Thoracic aorta (tissue), 2 donors: ENCODE measurements around the gene CLIP4. TPM values are rescaled to one million over a fixed set of nuclear protein-coding genes. Genes with fewer than 3 reads are reported as not detected.

ENCODE experiments used
- ATAC-seq: fragments of 150-250 bp; one replicate; pipeline ENCODE4 v1.8.0; 2017; ENCODE audit warnings: low read depth; ENCODE audit not compliant: insufficient number of reproducible peaks, low FRiP score
- DNase-seq: peaks from one replicate; pipeline ENCODE4 v3.0.0-alpha.2; 2020; ENCODE audit warnings: low spot score
- H3K27ac ChIP-seq, 2 donors: fragments of 200-600 bp; sonication (generic); 1 replicate in 1 of 2; 2 replicates in 1 of 2; pipeline ENCODE4 v1.5.1; 2016; ENCODE audit warnings: mild to moderate bottlenecking in 2 of 2, moderate library complexity in 2 of 2
- H3K27me3 ChIP-seq: fragments of 200-600 bp; sonication (generic); replicated peaks from 2 replicates; pipeline ENCODE4 v1.6.0; 2016; ENCODE audit warnings: mild to moderate bottlenecking; ENCODE audit not compliant: insufficient read depth
- H3K36me3 ChIP-seq: fragments of 200-600 bp; sonication (generic); one replicate; pipeline ENCODE4 v1.5.1; 2016
- H3K4me1 ChIP-seq, 2 donors: fragments of 200-600 bp; sonication (generic); 1 replicate in 1 of 2; 2 replicates in 1 of 2; pipeline versions ENCODE4 v1.5.1 to v1.6.0; 2016; ENCODE audit warnings: low read depth in 2 of 2, mild to moderate bottlenecking in 1 of 2; ENCODE audit not compliant: control insufficient read depth in 1 of 2
- H3K4me3 ChIP-seq: fragments of 200-600 bp; sonication (generic); 2 replicates; pipeline ENCODE4 v1.5.1; 2016; ENCODE audit warnings: mild to moderate bottlenecking
- H3K9me3 ChIP-seq: fragments of 200-600 bp; sonication (generic); 2 replicates; pipeline ENCODE4 v1.5.1; 2016
- total RNA-seq, 2 donors: library from RNA; depleted of rRNA; stranded (reverse); fragments of >200 nt; gene quantifications; one replicate each; pipeline versions ENCODE4 v1.1.0 to v1.2.3, GENCODE V29; 2016
- TF ChIP-seq, protein P1 (sequence below): fragments of 200-600 bp; sonication (generic); IDR thresholded peaks from one replicate; pipeline ENCODE4 v1.5.1; 2019; ENCODE audit warnings: antibody characterized with exemption

Gene CLIP4
- total RNA-seq, 2 donors from 2014 or later = 31.3 to 54.0 TPM

DNA sequence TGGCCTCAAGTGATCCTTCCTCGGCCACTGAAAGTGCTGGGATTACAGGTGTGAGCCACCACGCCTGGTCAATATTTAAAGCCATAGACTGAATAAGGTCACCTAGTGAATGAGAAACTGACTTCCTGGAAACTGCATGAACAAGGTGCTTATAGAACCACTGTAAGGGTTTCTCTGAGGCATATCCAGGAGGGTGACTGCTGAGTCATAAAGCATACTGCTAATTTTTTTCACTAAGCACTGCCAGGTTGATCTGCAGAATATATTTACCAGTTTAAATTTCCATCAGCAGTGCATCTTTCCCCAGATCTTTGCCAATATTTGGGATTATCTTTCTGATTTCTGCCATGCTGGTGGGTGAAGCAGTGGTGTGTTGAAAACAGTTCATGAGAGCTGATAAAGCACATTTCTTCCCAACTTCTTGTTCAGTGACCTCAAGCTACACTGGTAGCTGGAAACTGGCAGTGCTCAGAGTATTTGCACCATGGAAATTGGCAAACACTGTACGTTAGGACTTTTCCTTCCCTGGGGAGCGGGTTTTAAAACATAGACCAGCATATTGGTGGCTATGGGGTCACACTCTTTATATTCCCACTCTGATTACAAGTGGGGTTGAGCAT, 4.2 kb upstream of the CLIP4 start:
- H3K4me1 ChIP-seq = peaks cover 0 to 12% of the 10 kb centered on the region in 2 donors
- H3K27ac ChIP-seq = no peak overlapping the region
- no peaks in the 10 kb centered on the region for H3K9me3 ChIP-seq
- no peak overlapping the region for H3K4me3 ChIP-seq
- DNase-seq = no peak
- ATAC-seq = no peak
- H3K27me3 ChIP-seq = no peaks in the 10 kb centered on the region
- TF ChIP-seq, protein P1, sequence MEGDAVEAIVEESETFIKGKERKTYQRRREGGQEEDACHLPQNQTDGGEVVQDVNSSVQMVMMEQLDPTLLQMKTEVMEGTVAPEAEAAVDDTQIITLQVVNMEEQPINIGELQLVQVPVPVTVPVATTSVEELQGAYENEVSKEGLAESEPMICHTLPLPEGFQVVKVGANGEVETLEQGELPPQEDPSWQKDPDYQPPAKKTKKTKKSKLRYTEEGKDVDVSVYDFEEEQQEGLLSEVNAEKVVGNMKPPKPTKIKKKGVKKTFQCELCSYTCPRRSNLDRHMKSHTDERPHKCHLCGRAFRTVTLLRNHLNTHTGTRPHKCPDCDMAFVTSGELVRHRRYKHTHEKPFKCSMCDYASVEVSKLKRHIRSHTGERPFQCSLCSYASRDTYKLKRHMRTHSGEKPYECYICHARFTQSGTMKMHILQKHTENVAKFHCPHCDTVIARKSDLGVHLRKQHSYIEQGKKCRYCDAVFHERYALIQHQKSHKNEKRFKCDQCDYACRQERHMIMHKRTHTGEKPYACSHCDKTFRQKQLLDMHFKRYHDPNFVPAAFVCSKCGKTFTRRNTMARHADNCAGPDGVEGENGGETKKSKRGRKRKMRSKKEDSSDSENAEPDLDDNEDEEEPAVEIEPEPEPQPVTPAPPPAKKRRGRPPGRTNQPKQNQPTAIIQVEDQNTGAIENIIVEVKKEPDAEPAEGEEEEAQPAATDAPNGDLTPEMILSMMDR = no peak
- no peaks in the 10 kb centered on the region for H3K36me3 ChIP-seq

DNA sequence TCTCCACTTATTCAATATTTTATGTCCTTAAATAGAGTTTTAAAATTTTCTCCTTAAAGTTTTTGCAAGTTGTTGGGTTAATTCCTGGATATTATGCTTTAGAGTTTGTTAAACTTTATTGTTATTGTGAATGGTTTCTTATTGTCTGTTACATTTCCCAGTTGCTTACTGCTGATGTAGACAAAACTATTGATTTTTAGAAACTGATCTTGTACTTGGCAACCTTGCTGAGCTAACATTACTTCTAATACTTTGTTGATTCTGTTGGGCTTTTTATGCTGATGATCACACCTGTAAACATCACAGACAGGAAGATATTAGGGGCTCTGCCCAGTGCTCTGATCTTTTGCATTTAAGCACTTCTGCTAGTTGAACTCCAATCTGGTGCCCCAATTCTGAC, 2.8 kb upstream of the CLIP4 start:
- H3K4me3 ChIP-seq = no peak overlapping the region
- H3K9me3 ChIP-seq = no peaks in the 10 kb centered on the region
- no peak overlapping the region for H3K27ac ChIP-seq
- ATAC-seq = no peak
- DNase-seq = no peak
- TF ChIP-seq, protein P1 = no peak
- peaks cover 6 to 20% of the 10 kb centered on the region in 2 donors for H3K4me1 ChIP-seq
- H3K27me3 ChIP-seq = no peaks in the 10 kb centered on the region
- H3K36me3 ChIP-seq = no peaks in the 10 kb centered on the region

DNA sequence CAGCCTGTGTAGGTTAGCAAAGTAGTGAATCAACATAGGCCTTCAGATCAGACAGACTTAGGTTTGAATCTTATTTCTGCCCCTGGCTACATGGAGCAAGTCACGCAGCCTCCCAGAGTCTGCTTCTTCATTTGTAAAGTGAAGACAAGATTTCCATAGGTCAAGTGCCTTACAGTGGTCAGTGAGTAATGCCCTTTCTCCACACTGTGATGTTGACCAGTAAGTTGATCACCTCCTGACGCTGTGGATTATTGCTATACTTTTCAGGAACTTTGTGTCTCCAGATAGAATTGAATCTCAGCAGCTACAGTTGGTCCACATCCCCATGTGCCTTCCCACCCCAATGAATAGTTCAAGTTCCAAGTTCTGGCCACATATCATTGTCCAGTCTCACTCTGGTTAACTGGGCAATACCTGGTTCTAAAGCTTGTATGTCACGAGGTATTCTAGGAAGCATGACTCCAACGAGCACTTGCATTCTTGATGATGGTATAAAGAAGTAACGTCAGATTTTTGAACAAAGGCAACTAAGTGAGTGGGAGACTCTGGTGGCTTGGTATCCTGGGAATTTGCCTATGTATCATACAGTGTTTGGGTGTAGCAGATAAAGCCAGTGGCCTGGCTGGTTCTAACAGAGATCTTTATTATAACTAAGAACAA, 2.1 kb upstream of the CLIP4 start:
- Histone ChIP-seq H3K27me3 (no peaks in the 10 kb centered on the region), H3K27ac (no peak overlapping the region), H3K9me3 (no peaks in the 10 kb centered on the region), H3K4me1 (peaks cover 13 to 28% of the 10 kb centered on the region in 2 donors), H3K36me3 (no peaks in the 10 kb centered on the region), H3K4me3 (no peak overlapping the region)
- ATAC-seq (no peak), DNase-seq (no peak)
- TF ChIP-seq, protein P1 = no peak

DNA sequence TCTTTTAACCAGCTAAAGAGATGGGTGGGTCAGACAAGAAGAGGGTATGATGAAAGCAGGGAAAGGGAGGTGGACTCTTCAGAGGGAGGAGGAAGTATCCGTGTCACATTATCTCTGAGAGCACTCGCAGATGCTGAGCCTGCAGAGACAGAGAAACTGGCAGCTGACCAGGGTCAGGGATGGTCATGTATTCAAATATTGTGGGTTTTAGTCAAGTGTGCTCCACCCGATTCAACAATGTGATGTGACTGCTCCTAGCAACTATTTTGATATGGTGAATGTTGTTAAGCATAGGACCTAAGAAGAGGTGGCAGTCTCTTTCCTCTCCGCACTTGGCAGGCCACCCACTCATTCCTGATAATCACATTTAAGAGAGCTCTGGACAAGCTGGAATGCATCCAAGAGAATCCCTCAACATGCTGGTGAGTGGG, 1.3 kb upstream of the CLIP4 start:
- no peaks in the 10 kb centered on the region for H3K27me3 ChIP-seq
- no peak overlapping the region for H3K27ac ChIP-seq
- TF ChIP-seq, protein P1 = no peak
- ATAC-seq (no peak), DNase-seq (no peak)
- no peaks in the 10 kb centered on the region for H3K9me3 ChIP-seq
- H3K36me3 ChIP-seq = no peaks in the 10 kb centered on the region
- H3K4me1 ChIP-seq = peaks cover 13 to 33% of the 10 kb centered on the region in 2 donors
- H3K4me3 ChIP-seq = no peak overlapping the region

DNA sequence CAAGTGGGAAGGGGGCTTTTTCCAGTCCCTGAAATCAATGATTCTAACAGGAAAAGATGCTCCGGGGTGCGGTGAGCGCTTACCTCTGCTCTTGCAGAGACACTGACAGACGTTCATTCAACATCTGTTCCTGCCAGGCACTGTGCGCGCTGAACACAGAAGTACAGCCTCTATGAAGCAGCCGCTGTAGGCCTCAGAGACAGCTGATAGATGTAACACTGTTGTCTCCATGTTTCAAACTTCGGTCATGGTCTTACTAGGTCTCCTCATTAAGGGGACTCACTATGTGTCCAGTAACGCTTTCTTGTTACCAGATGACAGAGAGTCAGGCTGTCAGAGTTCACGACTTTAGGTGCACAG, 649 bp upstream of the CLIP4 start:
- ATAC-seq = no peak
- no peaks in the 10 kb centered on the region for H3K9me3 ChIP-seq
- DNase-seq = no peak
- H3K36me3 ChIP-seq = no peaks in the 10 kb centered on the region
- TF ChIP-seq, protein P1 = no peak
- H3K4me1 ChIP-seq = peaks cover 13 to 33% of the 10 kb centered on the region in 2 donors
- H3K4me3 ChIP-seq = peak overlapping the region; percentile 83
- H3K27me3 ChIP-seq = no peaks in the 10 kb centered on the region
- H3K27ac ChIP-seq = peak overlapping the region; percentile 44 to 71
